K562 (cell line): ENCODE data around the gene HPD.

Experiments
- CCAR2 ChIP-seq: fragments of 200-400 bp; formaldehyde crosslinking; IDR thresholded peaks from 2 replicates; pipeline ENCODE4 v1.6.1; 2017; ENCODE audit warnings: mild to moderate bottlenecking, low read depth, low read length
- CTCF ChIP-seq, 3 experiments: IDR thresholded peaks in 2 of 3; conservative IDR thresholded peaks in 1 of 3; 2 replicates each; pipeline ENCODE4 v1.5.1; 2011 to 2012; ENCODE audit warnings: low read length in 3 of 3, mild to moderate bottlenecking in 3 of 3, control low read depth in 2 of 3, improper control_type of control experiment in 1 of 3, inconsistent platforms in 1 of 3, low read depth in 1 of 3, mixed read lengths in 1 of 3, moderate library complexity in 1 of 3; ENCODE audit not compliant: insufficient read depth in 2 of 3
- DMBX1 ChIP-seq: fragments of 250-450 bp; sonication (Bioruptor Pico); IDR thresholded peaks from 2 replicates; pipeline ENCODE4 v1.8.0; 2022; ENCODE audit warnings: inconsistent platforms, mild to moderate bottlenecking, moderate library complexity, borderline replicate concordance
- JUND ChIP-seq, 2 experiments: IDR thresholded peaks; 2 replicates in 1 of 2; 3 replicates in 1 of 2; pipeline ENCODE4 v1.6.1; 2011; ENCODE audit warnings: borderline replicate concordance in 2 of 2, low read depth in 2 of 2, low read length in 2 of 2, improper control_type of control experiment in 1 of 2, missing biosample characterization in 1 of 2, missing genetic modification characterization in 1 of 2, missing genetic modification reagents in 1 of 2
- NCOR1 ChIP-seq: fragments of 450-650 bp; IDR thresholded peaks from 2 replicates; pipeline ENCODE4 v1.6.1; 2016; ENCODE audit warnings: mild to moderate bottlenecking, moderate library complexity
- NFXL1 ChIP-seq: fragments of 450-650 bp; formaldehyde crosslinking; IDR thresholded peaks from 2 replicates; pipeline ENCODE4 v1.4.0; 2021; ENCODE audit warnings: mild to moderate bottlenecking
- POLR2B ChIP-seq: fragments of 450-650 bp; IDR thresholded peaks from 2 replicates; pipeline ENCODE4 v1.6.1; 2018; ENCODE audit warnings: low read depth; ENCODE audit not compliant: partially characterized antibody
- RFX5 ChIP-seq: IDR thresholded peaks from 2 replicates; pipeline ENCODE4 v1.6.1; 2011; ENCODE audit warnings: low read depth, mild to moderate bottlenecking, improper control_type of control experiment, low read length
- SIN3A ChIP-seq, 2 experiments: fragments of 150-350 bp in 1 of 2; IDR thresholded peaks; 2 replicates each; pipeline ENCODE4 v1.6.1; 2011 to 2016; ENCODE audit warnings: borderline replicate concordance in 2 of 2, low read depth in 2 of 2, low read length in 2 of 2, mild to moderate bottlenecking in 2 of 2, moderate library complexity in 2 of 2; ENCODE audit not compliant: control insufficient read depth in 1 of 2
- SNAPC5 ChIP-seq: fragments of 250-450 bp; sonication (Bioruptor Pico); IDR thresholded peaks from 2 replicates; pipeline ENCODE4 v1.8.0; 2021; ENCODE audit warnings: moderate library complexity, mild to moderate bottlenecking, inconsistent platforms
- ZFP30 ChIP-seq: fragments of 250-450 bp; sonication (Bioruptor Pico); IDR thresholded peaks from 2 replicates; pipeline ENCODE4 v1.8.0; 2022; ENCODE audit warnings: moderate library complexity, mild to moderate bottlenecking, inconsistent platforms, borderline replicate concordance
- TF ChIP-seq, protein P1 (sequence below): fragments of 250-450 bp; sonication (Bioruptor Pico); IDR thresholded peaks from 2 replicates; pipeline ENCODE4 v1.4.0; 2020; ENCODE audit warnings: mild to moderate bottlenecking

- TF ChIP-seq NFXL1 (CRISPR knock-in tag) (no peak), POLR2B (no peak), DMBX1 (CRISPR knock-in tag) (no peak), NCOR1 (no peak), SIN3A (IDR thresholded peaks at IDR 0.05; ENCODE audit: borderline replicate concordance in 2 of 2, control insufficient read depth in 1 of 2, low read depth in 2 of 2, low read length in 2 of 2) (no peak), ZFP30 (CRISPR knock-in tag) (no peak), JUND (IDR thresholded peaks at IDR 0.05; ENCODE audit: borderline replicate concordance, low read depth, low read length) (no peak), JUND (tag; IDR thresholded peaks at IDR 0.05; ENCODE audit: borderline replicate concordance, low read depth, low read length) (no peak), RFX5 (no peak), CTCF (IDR thresholded peaks at IDR 0.05 in 2 of 3, conservative IDR thresholded peaks at IDR 0.05 in 1 of 3; ENCODE audit: insufficient read depth in 2 of 3, low read depth in 1 of 3, low read length in 3 of 3) (peak in 2 of 3 experiments; percentile 26 to 35; a peak in 3 of 6 replicates), SNAPC5 (CRISPR knock-in tag) (no peak), CCAR2 (no peak)
- TF ChIP-seq, protein P1, sequence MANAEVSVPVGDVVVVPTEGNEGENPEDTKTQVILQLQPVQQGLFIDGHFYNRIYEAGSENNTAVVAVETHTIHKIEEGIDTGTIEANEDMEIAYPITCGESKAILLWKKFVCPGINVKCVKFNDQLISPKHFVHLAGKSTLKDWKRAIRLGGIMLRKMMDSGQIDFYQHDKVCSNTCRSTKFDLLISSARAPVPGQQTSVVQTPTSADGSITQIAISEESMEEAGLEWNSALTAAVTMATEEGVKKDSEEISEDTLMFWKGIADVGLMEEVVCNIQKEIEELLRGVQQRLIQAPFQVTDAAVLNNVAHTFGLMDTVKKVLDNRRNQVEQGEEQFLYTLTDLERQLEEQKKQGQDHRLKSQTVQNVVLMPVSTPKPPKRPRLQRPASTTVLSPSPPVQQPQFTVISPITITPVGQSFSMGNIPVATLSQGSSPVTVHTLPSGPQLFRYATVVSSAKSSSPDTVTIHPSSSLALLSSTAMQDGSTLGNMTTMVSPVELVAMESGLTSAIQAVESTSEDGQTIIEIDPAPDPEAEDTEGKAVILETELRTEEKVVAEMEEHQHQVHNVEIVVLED (CRISPR knock-in tag): no peak
Observed at GRCh38 chr12:121823101-121823726, 35.4 kb downstream of the HPD start.
